T1000 (cell line): Measurements from ENCODE around the gene VPS13C.

Experiments
- DNase-seq: peaks from one replicate; lab custom pipeline; 2025; ENCODE audit warnings: mixed read lengths; lab: John Stamatoyannopoulos, UW

VPS13C gene

DNA sequence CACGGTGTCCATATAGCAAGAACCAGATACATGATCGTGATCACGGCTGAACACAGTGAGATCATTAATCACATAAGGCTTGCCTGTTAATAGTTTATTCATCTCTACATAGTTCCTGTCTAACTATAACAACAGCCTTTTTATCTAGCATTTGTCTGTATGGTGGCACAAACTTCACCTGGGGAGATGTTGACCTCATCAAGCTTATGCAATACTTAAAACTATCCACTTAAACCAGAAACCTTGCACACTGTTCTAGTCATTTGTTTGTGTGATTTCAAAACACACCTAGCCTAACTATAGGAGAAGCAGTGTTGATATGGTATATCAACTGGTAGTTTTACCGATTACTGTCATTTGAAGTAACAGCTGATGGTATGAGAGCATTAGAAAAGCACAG, 124.8 kb downstream of the VPS13C start:
- no peak for DNase-seq

- DNase-seq: no peak
These were observed 130.8 kb downstream of the VPS13C start for GRCh38 chr15:61929452-61929851.

DNA sequence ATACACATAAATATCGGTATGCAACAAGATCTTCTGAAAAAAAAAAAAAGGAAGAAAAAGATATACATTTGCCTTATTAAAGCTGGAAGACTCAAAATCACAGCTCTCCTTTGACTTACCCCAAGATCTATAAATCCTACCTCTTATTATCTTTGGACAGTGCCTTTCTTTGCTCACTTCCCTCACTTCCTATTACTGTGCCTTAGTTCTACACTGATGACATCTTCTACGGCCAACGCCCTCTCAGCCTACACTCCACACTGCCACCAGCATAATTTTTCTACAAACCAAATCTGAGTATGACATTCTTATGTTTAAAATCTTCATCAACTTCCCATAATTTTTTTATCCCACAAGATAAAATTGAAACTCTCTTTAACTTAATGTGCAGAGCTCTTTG, 137.1 kb downstream of the VPS13C start:
- no peak for DNase-seq

GRCh38 chr15:61921093-61921492, 139.2 kb downstream of the VPS13C start:
- DNase-seq: no peak

DNA sequence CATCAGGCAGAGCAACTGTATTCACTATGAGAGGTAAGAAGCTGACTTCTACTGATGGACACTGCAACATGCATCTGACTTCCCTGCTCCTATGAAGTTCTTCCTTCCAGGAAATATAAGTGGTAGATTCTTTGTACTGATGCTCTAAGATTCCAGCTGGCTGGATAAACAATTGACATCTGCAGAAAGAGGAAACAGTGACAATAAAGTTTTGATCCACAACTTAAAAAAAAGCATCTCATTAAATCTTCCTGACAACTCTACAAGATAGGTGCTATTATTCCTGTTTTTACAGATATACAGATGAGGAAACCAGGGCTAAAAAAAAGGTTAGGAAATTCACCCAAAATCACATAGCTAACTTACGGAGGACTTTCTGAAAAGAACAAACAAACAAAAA, 142.8 kb downstream of the VPS13C start:
- DNase-seq: no peak

DNA sequence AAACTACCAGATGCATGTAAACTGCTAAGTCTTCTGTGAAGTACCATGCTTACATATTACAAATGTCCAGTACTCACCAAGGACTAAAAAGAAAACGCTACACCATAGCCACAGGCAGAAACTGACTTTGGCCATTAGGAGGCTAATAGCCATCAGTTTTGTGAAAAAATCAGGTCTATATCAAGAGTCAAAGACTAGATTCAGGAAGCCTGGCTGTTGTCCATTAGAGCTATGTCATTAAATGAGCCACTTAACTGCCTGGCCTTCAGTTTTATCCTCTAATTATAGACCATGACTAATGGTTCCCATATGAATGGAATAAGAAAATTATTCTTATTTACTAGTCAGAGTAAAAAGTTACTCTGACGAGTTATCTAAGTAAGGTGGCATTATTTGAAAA, 144.1 kb downstream of the VPS13C start:
- no peak for DNase-seq

GRCh38 chr15:61915640-61916039, 144.6 kb downstream of the VPS13C start:
- no peak for DNase-seq

GRCh38 chr15:61910839-61911369, 149.3 kb downstream of the VPS13C start:
- DNase-seq: no peak

GRCh38 chr15:61908241-61908640, 152.0 kb downstream of the VPS13C start:
- DNase-seq: no peak

GRCh38 chr15:61907753-61908086, 152.5 kb downstream of the VPS13C start:
- no peak for DNase-seq

- no peak for DNase-seq
These were observed 153.1 kb downstream of the VPS13C start for GRCh38 chr15:61906961-61907752.

- DNase-seq: no peak
These were observed 167.1 kb downstream of the VPS13C start for GRCh38 chr15:61893146-61893545.

- no peak for DNase-seq
These were observed 168.1 kb downstream of the VPS13C start for GRCh38 chr15:61892140-61892539.

- DNase-seq: no peak
These were observed 170.1 kb downstream of the VPS13C start for GRCh38 chr15:61890106-61890505.

DNA sequence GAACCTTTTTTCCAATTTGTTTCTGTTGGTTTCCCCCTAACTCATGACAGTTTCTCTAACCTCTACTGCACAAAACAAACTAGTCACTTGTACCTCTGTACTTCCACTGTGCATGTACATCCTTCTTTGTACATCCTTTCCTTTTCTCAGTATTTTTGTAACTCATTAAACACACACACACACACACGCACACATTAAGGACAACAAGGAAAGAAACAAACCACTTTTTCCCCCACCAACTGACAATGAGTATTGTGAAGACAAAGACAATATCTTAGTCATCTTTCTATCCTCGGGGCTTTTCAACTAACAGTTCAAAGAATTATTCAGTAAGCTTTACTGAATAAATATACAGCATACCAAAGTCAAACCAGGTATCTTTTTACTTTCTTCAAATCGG, 170.5 kb downstream of the VPS13C start:
- no peak for DNase-seq

GRCh38 chr15:61888074-61888780, 172.0 kb downstream of the VPS13C start:
- no peak for DNase-seq

DNA sequence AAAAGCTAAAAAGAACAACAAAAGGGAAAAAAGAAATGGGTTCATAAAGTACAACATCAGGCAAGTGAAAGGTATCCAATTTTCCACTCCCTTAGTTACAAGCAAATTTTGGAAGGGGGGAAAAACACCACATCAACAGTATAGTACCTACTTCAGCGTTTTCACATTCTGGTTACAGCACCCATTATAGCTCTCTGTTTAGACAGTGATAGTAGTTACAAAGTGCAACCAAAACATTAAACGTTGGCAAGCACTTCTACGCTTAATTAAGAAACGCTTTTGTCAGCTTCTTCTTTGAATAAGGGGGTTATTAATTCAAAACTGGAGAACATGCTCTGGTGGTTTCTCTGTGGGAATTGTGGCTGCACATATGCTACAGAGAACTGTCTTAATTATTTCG, 180.2 kb downstream of the VPS13C start:
- DNase-seq: no peak

DNA sequence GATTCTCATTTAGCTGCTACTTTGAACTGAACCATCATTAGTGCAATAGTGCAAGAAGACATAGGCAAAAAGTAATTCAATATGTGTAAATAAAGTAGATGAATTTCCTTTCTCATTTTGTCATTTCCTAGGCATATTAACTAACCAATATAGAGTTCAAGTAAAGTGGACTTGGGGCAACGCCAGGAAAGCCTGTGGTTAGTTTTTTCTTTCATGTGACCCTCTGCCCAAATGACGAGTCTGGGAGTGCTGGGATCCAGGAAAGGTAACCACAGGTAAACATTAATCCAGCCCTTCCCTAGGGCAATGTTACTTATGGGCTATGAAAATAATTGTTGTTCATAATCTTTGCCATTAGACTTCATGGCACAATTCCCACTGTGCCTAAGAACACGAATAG, 181.0 kb downstream of the VPS13C start:
- DNase-seq: no peak

- no peak for DNase-seq
These were observed 188.2 kb downstream of the VPS13C start for GRCh38 chr15:61871926-61872522.

DNA sequence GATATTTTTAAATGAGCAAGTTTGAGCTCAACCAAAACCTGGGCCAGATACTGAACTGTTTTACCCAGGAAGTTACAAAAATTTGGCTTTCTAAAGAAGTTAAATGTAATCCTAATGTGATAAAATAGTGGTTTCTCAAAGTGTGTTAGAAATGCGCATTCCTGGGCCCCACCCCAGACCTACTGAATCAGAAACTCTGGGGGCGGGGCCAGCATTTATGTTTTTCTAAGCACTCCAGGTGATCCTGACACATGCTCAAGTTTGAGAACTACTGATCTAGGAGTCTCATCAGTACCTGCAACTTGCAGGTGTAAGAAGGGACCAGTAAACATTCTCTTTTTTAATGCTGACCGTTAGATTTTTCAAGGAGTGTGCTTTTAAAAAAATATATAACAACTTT, 190.6 kb downstream of the VPS13C start:
- no peak for DNase-seq

GRCh38 chr15:61861962-61862361, 198.3 kb downstream of the VPS13C start:
- no peak for DNase-seq

- DNase-seq: no peak
These were observed 202.9 kb downstream of the VPS13C start for GRCh38 chr15:61857169-61857829.

DNA sequence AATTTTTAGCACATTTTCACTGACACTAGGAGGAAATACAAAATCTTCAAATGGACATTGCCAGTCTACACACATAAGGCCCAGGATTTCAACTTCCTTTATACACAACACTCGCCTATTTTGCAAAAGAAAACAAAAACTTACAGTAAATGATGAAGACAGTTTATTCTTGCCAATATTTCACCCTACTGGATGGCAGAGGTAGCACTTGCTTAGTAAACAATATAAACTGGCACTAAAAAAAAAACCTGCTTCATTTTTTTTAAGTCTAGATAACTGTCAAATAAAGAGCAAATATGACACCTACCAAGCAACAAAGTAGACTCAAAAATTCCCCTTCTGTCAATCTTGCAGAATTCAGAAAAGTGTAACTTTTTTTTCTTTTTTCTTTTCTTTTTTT, 204.0 kb downstream of the VPS13C start:
- DNase-seq: no peak
